GM23338 (cell line): ENCODE results near the gene TNFSF4. TPM values are rescaled to one million over a fixed set of nuclear protein-coding genes. Genes with fewer than 3 reads are reported as not detected.

Source experiments
- polyA plus RNA-seq: library from polyadenylated mRNA; unstranded; fragments of >200 nt; fragmentation: Nextera tagmentation; extraction: Ambion mirVana; gene quantifications from 2 replicates; pipeline ENCODE4 v1.2.1, GENCODE V29; 2016
- total RNA-seq: library from RNA; depleted of rRNA; stranded (reverse); fragments of >200 nt; shearing (Covaris generic); gene quantifications from 2 replicates; pipeline ENCODE4 v1.2.3, GENCODE V29; 2014; rRNA removed

Gene TNFSF4
- total and polyA plus RNA-seq, 2 experiments from 2014 or later: 0.55 to 1.5 TPM

Other genes starting within 250 kb of the TNFSF4 start
- gene TNFSF18, start 156.4 kb downstream of the TNFSF4 start, total RNA-seq: not detected in 2 replicates
- not detected in 2 replicates for gene TNFSF18, start 156.4 kb downstream of the TNFSF4 start, polyA plus RNA-seq